SK-N-SH treated with all-trans-retinoic acid at 6 μM for 48 hours (cell line): ENCODE results near the gene NKX1-2.

Source experiments
- ARNTL ChIP-seq: fragments of 450-650 bp; formaldehyde crosslinking; IDR thresholded peaks from 2 replicates; pipeline ENCODE4 v1.5.0; 2020; ENCODE audit warnings: low read depth, mild to moderate bottlenecking, moderate library complexity, borderline replicate concordance
- ISL1 ChIP-seq: fragments of 250-450 bp; sonication (Bioruptor Pico); IDR thresholded peaks from 2 replicates; pipeline ENCODE4 v2.1.2; 2022; ENCODE audit warnings: mild to moderate bottlenecking, moderate library complexity
- SNAI2 ChIP-seq: fragments of 250-450 bp; sonication (Bioruptor Pico); IDR thresholded peaks from 2 replicates; pipeline ENCODE4 v1.5.0; 2020; ENCODE audit warnings: mild to moderate bottlenecking, moderate library complexity
- TCF4 ChIP-seq: fragments of 250-450 bp; sonication (Bioruptor Pico); IDR thresholded peaks from 2 replicates; pipeline ENCODE4 v1.8.0; 2021; ENCODE audit warnings: mild to moderate bottlenecking, moderate library complexity, borderline replicate concordance
- TF ChIP-seq, protein P1 (sequence below): fragments of 250-450 bp; sonication (Bioruptor Pico); IDR thresholded peaks from 2 replicates; pipeline ENCODE4 v1.5.0; 2020; ENCODE audit warnings: mild to moderate bottlenecking, moderate library complexity

DNA sequence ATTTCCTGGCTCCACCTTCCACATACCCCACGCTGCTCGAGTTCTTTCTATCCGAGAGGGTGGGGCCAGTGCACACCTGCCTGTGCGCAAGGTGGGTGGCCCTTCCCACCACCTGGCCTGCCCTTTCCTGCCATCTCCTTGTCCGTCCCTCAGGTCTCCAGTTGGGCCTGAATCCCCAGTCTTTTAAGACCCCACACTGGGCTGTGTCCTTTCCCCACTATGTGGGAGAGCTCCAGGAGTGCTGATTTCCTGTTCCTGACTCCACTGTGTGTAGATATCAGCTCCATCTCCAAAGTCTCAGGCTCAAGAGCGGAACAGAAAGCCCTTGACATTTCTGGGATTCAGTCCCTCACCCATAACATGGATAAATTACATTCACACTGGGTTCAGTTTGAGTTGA is 31.9 kb upstream of the NKX1-2 start:
- TF ChIP-seq SNAI2 (CRISPR knock-in tag) (no peak), ARNTL (CRISPR knock-in tag) (no peak), TCF4 (CRISPR knock-in tag) (no peak), ISL1 (CRISPR knock-in tag) (no peak)
- TF ChIP-seq, protein P1, sequence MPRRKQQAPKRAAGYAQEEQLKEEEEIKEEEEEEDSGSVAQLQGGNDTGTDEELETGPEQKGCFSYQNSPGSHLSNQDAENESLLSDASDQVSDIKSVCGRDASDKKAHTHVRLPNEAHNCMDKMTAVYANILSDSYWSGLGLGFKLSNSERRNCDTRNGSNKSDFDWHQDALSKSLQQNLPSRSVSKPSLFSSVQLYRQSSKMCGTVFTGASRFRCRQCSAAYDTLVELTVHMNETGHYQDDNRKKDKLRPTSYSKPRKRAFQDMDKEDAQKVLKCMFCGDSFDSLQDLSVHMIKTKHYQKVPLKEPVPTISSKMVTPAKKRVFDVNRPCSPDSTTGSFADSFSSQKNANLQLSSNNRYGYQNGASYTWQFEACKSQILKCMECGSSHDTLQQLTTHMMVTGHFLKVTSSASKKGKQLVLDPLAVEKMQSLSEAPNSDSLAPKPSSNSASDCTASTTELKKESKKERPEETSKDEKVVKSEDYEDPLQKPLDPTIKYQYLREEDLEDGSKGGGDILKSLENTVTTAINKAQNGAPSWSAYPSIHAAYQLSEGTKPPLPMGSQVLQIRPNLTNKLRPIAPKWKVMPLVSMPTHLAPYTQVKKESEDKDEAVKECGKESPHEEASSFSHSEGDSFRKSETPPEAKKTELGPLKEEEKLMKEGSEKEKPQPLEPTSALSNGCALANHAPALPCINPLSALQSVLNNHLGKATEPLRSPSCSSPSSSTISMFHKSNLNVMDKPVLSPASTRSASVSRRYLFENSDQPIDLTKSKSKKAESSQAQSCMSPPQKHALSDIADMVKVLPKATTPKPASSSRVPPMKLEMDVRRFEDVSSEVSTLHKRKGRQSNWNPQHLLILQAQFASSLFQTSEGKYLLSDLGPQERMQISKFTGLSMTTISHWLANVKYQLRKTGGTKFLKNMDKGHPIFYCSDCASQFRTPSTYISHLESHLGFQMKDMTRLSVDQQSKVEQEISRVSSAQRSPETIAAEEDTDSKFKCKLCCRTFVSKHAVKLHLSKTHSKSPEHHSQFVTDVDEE (CRISPR knock-in tag): no peak
